OCI-LY1 (cell line): ENCODE measurements around the gene KRT80.
"Not testable (repeated sequence)": the region's sequence is repeated elsewhere in the genome, so short reads cannot be mapped to it uniquely, and the experiment has no call there.

ENCODE experiments used
- H2AFZ ChIP-seq: fragments of 200-600 bp; sonication (generic), shearing (Covaris generic); 2 replicates; pipeline ENCODE4 v1.6.0; 2014; ENCODE audit warnings: antibody characterized with exemption, mild to moderate bottlenecking, low read length
- H3F3A ChIP-seq: fragments of 200-600 bp; sonication (generic), shearing (Covaris generic); 2 replicates; pipeline ENCODE4 v1.6.0; 2014; ENCODE audit warnings: mild to moderate bottlenecking, antibody characterized with exemption, low read length, moderate library complexity; ENCODE audit not compliant: insufficient read depth
- H3K27ac ChIP-seq: fragments of 200-600 bp; sonication (generic); 2 replicates; pipeline ENCODE4 v1.5.1; 2014; ENCODE audit warnings: low read length, mixed run types, mild to moderate bottlenecking, low read depth; ENCODE audit not compliant: poor library complexity, severe bottlenecking
- H3K27me3 ChIP-seq: fragments of 200-600 bp; sonication (generic); 2 replicates; pipeline ENCODE4 v1.6.0; 2014; ENCODE audit warnings: antibody characterized with exemption, mild to moderate bottlenecking, low read length, moderate library complexity; ENCODE audit not compliant: insufficient read depth
- H3K36me3 ChIP-seq: fragments of 200-600 bp; sonication (generic); 2 replicates; pipeline ENCODE4 v1.6.1; 2014; ENCODE audit warnings: mild to moderate bottlenecking, antibody characterized with exemption, low read length, moderate library complexity, mixed read lengths; ENCODE audit not compliant: insufficient read depth
- H3K4me1 ChIP-seq: fragments of 200-600 bp; sonication (generic); 2 replicates; pipeline ENCODE4 v1.5.1; 2014; ENCODE audit warnings: mild to moderate bottlenecking, low read length, moderate library complexity; ENCODE audit not compliant: insufficient read depth, severe bottlenecking
- H3K4me2 ChIP-seq: fragments of 200-600 bp; sonication (generic), shearing (Covaris generic); 2 replicates; pipeline ENCODE4 v1.6.1; 2014; ENCODE audit warnings: low read length
- H3K4me3 ChIP-seq: fragments of 200-600 bp; sonication (generic); 2 replicates; pipeline ENCODE4 v1.5.1; 2014; ENCODE audit warnings: low read length, low read depth, mild to moderate bottlenecking, mixed read lengths; ENCODE audit not compliant: poor library complexity, severe bottlenecking
- H3K79me2 ChIP-seq: fragments of 200-600 bp; shearing (Covaris generic); 2 replicates; pipeline ENCODE4 v1.6.1; 2016; ENCODE audit warnings: mixed run types, low read length, mixed read lengths; ENCODE audit not compliant: insufficient read depth
- H3K9ac ChIP-seq: fragments of 200-600 bp; sonication (generic), shearing (Covaris generic); 2 replicates; pipeline ENCODE4 v1.6.1; 2014; ENCODE audit warnings: mild to moderate bottlenecking, low read length, mixed read lengths
- H3K9me2 ChIP-seq: fragments of 200-600 bp; sonication (generic), shearing (Covaris generic); 2 replicates; pipeline ENCODE4 v1.6.1; 2014; ENCODE audit warnings: low read depth, mild to moderate bottlenecking, low read length, mixed read lengths
- H3K9me3 ChIP-seq: fragments of 200-600 bp; shearing (Covaris generic); 2 replicates; pipeline ENCODE4 v1.6.1; 2014; ENCODE audit warnings: low read length, mixed read lengths
- H4K20me1 ChIP-seq: fragments of 200-600 bp; sonication (generic), shearing (Covaris generic); 2 replicates; pipeline ENCODE4 v1.6.0; 2016; ENCODE audit warnings: mild to moderate bottlenecking, low read length; ENCODE audit not compliant: insufficient read depth
- CTCF ChIP-seq: fragments of 200-600 bp; sonication (generic), shearing (Covaris generic); IDR thresholded peaks from 2 replicates; pipeline ENCODE4 v1.5.1; 2017; ENCODE audit warnings: mild to moderate bottlenecking, antibody characterized with exemption, low read length, moderate library complexity, mixed read lengths
- EZH2 ChIP-seq: fragments of 200-600 bp; sonication (generic), shearing (Covaris generic); IDR thresholded peaks from 2 replicates; pipeline ENCODE4 v1.8.0; 2017; ENCODE audit warnings: borderline replicate concordance, mixed run types, mild to moderate bottlenecking, antibody characterized with exemption, low read length, moderate library complexity, mixed read lengths

The KRT80 gene

GRCh38 chr12:52191841-52192791 is at the start of gene KRT80:
Gene KRT80, minus strand, starts transcription at chr12:52192014. Its CDS starts 112 bp downstream, at chr12:52191902.
- Histone ChIP-seq H3F3A (no peaks in the 10 kb centered on the region), H3K9me3 (no peaks in the 10 kb centered on the region), H3K4me1 (no peaks in the 10 kb centered on the region), H3K4me2 (no peak within 1 kb of the TSS), H3K4me3 (no peak within 1 kb of the TSS), H3K36me3 (no peaks in the 10 kb centered on the region), H3K27ac (no peak within 1 kb of the TSS), H3K79me2 (no peaks in the 10 kb centered on the region), H3K9ac (no peak within 1 kb of the TSS), H2AFZ (no peak within 1 kb of the TSS), H3K9me2 (no peaks in the 10 kb centered on the region), H3K27me3 (no peaks in the 10 kb centered on the region), H4K20me1 (no peaks in the 10 kb centered on the region)
- TF ChIP-seq CTCF (no peak), EZH2 (no peak)

- no peaks in the 10 kb centered on the region for H3K79me2 ChIP-seq
- no peaks in the 10 kb centered on the region for H3K36me3 ChIP-seq
- H3K27ac ChIP-seq = no peak overlapping the region
- H3K4me1 ChIP-seq = no peaks in the 10 kb centered on the region
- no peaks in the 10 kb centered on the region for H3K27me3 ChIP-seq
- no peak overlapping the region for H3K9ac ChIP-seq
- H3F3A ChIP-seq = no peaks in the 10 kb centered on the region
- no peak overlapping the region for H3K4me3 ChIP-seq
- no peaks in the 10 kb centered on the region for H4K20me1 ChIP-seq
- no peak overlapping the region for H3K4me2 ChIP-seq
- no peaks in the 10 kb centered on the region for H3K9me2 ChIP-seq
- TF ChIP-seq EZH2 = no peak
- peak; percentile 14 for TF ChIP-seq CTCF
- no peaks in the 10 kb centered on the region for H3K9me3 ChIP-seq
- no peak overlapping the region for H2AFZ ChIP-seq
Measured at GRCh38 chr12:52241205-52241842, 49.5 kb upstream of the KRT80 start.

GRCh38 chr12:52240247-52240646 is 48.4 kb upstream of the KRT80 start:
- H3K9me2 ChIP-seq, H3F3A ChIP-seq, H3K79me2 ChIP-seq, H3K36me3 ChIP-seq, H3K9ac ChIP-seq, H3K27ac ChIP-seq, H3K4me2 ChIP-seq, H3K27me3 ChIP-seq, H3K4me3 ChIP-seq, H3K4me1 ChIP-seq, H2AFZ ChIP-seq, H3K9me3 ChIP-seq, H4K20me1 ChIP-seq: not testable (repeated sequence)
